ENCODE results near the gene GRHL1.

Gene GRHL1

DNA sequence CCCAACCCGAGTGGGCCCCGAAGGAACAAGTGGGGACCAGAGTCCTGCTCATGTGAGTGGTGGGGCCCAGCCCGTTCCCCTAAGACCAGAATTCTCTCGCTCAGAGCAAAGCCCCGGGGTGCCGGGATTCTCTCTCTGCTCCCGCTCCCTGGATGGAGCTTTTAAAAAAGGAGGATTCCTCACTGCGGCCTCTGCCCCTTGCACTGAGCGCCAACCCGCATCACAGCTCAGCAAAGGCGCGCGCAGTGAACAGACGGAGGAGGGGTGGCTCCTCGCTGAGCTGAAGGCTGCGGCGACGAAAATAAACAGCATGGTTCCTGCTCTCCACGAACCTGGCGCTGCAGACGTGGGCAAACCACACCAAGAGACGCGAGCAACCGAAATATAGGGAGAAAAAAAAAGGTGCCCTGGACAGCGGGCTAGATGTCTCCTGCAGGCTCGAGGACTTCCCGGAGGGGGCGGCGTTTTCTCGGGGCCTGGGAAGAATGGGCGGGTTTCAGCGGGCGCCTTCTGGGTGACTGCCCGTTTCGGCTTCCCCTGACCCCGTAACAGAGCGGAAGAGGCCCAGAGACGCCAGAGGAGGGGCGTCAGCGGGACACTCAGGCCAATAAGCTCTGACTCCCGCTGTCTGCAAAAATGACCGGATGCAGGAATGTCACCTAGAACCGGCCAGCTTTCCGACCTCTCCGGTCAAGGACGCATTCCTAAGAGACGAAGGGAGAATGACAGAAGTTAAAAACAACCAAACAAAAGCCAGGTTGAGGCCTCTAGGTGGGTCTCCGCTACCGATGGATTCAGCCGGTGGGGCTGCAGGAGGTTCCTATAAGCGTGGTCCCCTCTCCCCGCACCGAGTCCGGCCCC lies 91.0 kb downstream of the GRHL1 start:
- DNase-seq (ENCODE audit: low read depth): peak; percentile 23

DNA sequence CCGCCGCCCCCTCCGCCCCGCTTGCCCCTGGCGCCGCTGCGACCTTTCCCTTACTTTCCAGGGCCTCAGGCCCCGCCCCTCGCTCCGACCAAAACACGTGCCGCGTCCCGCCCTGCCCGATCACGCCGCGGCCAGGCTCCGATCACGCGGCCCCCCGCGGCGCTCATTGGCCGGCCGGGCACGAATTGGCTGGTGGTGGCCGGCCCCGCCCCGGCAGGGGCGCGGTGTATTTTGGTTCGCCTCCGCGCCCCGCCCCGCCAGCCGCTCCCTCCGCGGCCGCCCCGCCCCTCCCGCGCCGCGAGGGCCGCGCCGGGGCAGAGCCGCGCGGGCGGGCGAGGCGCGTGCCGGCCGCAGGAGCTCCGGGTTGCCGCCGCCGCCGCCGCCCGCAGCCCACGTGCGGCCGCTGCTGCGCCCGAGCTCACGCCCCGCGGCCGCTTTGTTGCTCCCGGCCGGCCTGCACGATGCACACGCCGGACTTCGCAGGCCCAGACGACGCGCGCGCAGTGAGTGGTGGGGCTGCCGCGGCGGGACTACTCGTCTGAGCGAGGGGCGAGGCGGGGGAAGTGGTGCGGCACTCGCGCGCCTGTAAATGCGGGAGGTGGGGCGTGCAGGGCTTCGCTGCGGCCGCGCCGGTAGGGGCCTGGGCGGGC lies 91.9 kb downstream of the GRHL1 start, which contains the start of gene KLF11:
Gene KLF11 (plus strand): TSS at position 295 of the 650 bp plus-strand sequence. CDS start 167 bp downstream, at position 462.
- peak; percentile 77 for DNase-seq (ENCODE audit: low read depth)

DNA sequence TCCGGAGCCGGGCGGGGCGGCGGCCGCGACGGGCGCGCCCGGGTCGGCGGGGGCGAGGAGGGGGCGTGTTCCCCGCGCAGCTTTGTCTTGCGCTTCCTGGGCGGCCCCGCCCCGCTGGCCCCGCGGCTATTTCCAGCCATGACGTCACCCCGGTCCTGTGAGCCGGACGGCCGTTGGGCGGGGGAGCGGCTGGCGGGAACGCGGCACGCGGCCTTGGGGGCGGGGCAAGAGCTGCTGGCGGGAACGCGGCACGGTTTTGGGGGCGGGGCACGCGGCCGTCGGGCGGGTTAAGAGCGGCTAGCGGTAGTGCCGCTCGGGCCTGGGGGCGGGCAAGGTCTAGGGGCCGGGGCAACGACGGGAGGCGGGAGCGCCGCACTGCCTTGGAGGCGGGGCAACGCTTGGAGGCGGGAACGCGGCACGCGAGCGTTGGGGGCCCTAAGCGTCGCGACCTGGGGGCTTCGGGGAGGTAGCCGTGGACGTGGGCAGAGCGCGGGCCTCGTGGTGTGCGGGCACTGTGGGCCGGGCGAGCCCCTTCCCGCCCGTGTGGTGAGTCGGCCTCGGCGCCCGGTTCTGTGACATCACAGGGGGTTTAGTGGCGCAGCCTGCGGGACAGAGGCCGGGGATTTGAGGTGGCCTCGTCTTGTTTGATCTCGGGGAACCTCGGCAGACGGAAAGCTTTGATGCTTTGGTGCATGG lies 92.6 kb downstream of the GRHL1 start:
- peak; percentile 84 for DNase-seq (ENCODE audit: low read depth)

DNA sequence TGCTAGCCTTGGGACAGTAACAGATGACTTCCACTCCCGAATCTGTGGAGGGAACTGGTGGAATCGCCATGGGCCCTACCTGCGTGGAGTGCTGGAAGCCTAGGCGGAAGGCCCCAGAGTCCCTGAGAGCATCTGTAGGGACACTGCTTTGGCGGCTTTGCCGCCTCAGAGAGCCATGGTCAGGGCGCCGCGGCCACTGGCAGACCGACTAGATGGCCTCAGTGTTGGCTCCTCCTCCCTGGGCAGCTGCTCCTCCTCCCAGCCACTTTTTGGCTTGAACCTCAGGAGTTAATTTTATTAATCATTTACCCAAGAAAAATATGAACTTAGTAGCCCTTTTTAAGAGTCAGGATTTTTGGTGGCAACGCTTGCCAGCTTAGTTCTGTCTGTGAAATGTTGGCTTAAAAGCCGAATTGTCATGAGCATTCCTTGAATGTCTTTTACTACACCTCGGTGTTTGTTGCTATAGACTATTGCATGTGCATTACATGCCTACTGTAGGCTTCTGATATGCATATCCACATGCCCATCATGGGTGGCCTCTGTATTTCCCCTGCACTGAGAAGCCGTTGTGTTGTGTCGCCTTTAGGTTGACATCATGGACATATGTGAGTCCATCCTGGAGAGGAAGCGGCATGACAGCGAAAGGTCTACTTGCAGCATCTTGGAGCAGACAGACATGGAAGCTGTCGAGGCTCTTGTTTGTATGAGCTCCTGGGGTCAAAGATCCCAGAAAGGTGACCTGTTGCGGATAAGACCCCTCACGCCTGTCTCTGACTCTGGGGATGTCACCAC lies 94.3 kb downstream of the GRHL1 start:
- DNase-seq (ENCODE audit: low read depth): no peak

DNA sequence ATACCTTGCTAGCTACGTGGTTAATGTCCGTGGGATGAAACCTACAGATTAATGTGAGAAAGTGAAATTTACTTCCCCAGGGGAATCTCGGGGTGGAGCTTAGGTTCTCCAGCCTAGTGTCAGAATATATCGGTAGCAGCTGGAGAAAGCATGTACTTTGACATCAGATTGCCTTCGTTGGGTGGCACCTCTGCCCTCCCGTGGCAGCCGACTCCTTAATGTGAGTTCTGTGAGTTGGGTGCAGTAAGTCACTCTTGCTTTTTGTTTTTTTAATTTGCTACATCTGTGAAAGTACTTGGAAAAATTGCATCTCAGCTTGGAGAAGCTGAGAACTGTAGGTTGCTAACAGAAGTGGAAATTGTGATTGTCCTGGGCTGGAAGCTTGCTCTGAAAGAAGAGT lies 95.4 kb downstream of the GRHL1 start:
- DNase-seq (ENCODE audit: low read depth): no peak

DNA sequence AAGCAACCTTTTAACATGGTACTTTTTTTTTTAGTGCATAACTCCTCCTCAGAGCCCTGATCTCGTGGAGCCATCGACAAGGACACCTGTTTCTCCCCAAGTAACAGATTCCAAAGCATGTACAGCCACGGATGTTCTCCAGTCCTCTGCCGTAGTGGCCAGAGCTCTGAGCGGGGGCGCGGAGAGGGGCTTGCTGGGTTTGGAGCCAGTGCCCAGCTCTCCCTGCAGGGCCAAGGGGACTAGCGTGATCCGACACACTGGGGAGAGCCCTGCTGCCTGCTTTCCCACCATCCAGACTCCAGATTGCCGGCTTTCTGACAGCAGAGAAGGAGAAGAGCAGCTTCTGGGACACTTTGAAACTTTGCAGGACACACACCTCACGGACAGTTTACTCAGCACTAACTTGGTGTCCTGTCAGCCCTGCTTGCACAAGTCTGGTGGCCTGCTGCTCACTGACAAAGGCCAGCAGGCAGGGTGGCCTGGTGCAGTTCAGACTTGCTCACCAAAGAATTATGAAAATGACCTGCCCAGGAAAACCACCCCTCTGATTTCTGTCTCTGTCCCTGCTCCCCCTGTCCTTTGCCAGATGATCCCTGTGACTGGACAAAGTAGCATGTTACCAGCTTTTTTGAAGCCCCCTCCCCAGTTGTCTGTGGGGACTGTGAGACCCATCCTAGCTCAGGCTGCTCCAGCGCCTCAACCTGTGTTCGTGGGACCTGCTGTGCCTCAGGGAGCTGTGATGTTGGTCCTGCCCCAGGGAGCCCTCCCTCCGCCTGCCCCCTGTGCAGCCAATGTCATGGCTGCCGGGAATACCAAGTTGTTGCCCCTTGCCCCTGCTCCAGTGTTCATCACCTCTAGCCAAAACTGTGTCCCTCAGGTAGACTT lies 96.4 kb downstream of the GRHL1 start:
- no peak for DNase-seq (ENCODE audit: low read depth)

DNA sequence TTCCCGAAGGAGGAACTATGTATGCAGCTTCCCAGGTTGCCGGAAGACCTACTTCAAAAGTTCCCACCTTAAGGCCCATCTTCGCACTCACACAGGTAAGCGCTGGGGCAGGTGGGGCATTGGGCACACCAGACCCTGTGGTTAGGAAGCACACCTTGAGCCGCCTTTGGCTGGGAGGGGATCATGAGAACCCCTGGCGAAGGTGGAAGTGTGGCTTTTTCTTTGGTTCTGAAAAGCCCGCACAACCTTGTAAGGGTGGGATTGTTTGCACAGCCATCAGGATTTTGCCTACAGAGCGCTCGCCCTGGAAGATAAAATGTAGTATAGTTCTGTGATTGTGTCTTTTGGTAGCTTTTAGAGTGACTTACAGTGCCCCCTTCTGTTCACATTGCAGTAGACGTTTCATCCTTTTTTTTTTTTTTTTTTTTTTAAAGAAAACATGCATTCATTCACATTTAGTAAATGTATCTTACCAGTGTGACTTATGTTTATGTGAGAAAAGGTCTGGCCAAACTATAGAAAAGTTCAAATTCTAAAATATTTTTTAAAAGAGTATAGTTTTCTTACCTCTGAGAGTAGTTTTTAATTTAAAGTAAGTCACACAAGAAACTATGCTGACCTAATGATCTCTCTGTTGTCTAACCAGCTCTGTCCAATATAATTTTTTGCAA lies 97.1 kb downstream of the GRHL1 start:
- no peak for DNase-seq (ENCODE audit: low read depth)

Data from stimulated activated CD8-positive, alpha-beta memory T cell treated with anti-CD3 and anti-CD28 coated beads, Interleukin-12 subunit alpha, Interleukin-12 subunit beta, amount 100 ng/mL, for 4 hours (primary cell).